ENCODE data around the gene CXCL14. TPM values are rescaled to one million over a fixed set of nuclear protein-coding genes. Genes with fewer than 3 reads are reported as not detected.

Gene CXCL14
- polyA plus RNA-seq, 3 donors, result 0.07 to 0.12 TPM; not detected in 1

DNA sequence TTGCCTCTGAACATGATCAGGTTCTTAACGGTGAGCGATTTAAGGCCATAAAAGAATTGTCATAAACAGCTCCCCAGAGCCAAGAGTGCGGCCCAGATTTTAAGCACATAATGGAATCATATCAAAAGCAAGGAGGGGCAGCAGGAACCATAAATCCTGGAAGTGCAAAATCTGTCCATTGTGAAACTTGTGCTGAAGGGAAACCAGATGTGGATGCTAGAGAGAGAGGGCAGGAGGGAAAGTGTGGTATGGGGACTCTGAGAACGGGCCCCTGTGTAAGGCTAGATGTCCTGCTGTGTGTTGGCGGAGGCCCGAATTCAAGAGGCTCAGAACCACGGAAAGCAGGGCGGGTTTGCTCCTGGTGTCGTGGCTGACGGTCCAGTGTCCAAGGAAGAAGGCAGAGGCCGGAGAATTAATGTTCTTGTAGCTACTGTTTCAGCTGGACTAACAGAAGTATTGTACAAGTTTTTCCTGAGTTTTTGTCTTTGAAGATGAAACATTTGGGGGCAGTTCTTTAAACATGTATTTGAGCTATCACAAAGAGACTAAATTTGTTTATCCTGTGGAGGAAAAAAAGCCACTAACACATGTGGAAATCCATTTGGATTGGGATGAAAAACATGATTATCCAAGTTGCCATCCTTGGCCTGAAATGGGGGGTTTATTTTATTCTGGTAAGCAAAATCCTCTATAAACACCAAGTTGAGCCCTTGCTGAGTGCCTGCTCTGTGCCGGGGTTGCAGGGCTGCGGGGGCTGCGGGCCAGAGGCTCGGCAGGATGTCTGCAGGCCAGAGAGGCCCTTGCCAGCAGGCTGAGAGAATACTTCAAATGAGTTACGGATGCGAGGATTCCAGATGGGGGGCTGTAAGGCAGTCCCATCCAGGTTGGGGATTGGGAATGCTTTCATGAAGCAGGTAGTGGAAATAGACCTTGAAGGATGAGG is 9.2 kb upstream of the CXCL14 start:
- no peaks in the 10 kb centered on the region for H3K9me3 Mint-ChIP-seq
- no peaks in the 10 kb centered on the region for H3K9me3 ChIP-seq (replicated peaks in 1 of 2; ENCODE audit: control insufficient read depth in 1 of 2, insufficient read depth in 1 of 2, low read length in 2 of 2)
- H3K27ac ChIP-seq (ENCODE audit: low read depth in 1 of 2, low read length in 2 of 2), result no peak overlapping the region
- H3K36me3 ChIP-seq (replicated peaks in 1 of 2; ENCODE audit: control insufficient read depth in 1 of 2, insufficient read depth in 2 of 2, low read length in 2 of 2), result no peaks in the 10 kb centered on the region
- 94% methylated on average over 17 of the region's 17 CpGs for WGBS (ENCODE audit: insufficient coverage)
- H3K4me1 Mint-ChIP-seq, result no peaks in the 10 kb centered on the region
- DNase-seq, result no peak
- H2AFZ ChIP-seq (ENCODE audit: insufficient read depth, low read depth, low read length, poor library complexity, severe bottlenecking), result no peak overlapping the region
- H3K27me3 Mint-ChIP-seq (ENCODE audit: low read depth in 3 of 3), result peaks cover 9 to 22% (median 10%) of the 10 kb centered on the region in 3 donors
- no peaks in the 10 kb centered on the region for H3K36me3 Mint-ChIP-seq
- H3K4me3 Mint-ChIP-seq, result no peak overlapping the region
- H3K79me2 ChIP-seq (ENCODE audit: insufficient read depth, low read length), result no peaks in the 10 kb centered on the region
- no peaks in the 10 kb centered on the region for H3K4me1 ChIP-seq (ENCODE audit: control insufficient read depth in 1 of 2, insufficient read depth in 2 of 2, low read length in 2 of 2)
- H3K27me3 ChIP-seq (ENCODE audit: control insufficient read depth in 2 of 2, insufficient read depth in 2 of 2, low read length in 2 of 2), result peaks cover 2 to 8% of the 10 kb centered on the region in 2 donors
- TF ChIP-seq CTCF (IDR thresholded peaks at IDR 0.05), result no peak
- no peak overlapping the region for H3K27ac Mint-ChIP-seq
- H4K20me1 ChIP-seq (ENCODE audit: insufficient read depth, low read length), result no peaks in the 10 kb centered on the region
- no peak overlapping the region for H3K9ac ChIP-seq (ENCODE audit: insufficient read depth, low read length, poor library complexity, severe bottlenecking)
- H3K4me3 ChIP-seq (replicated peaks in 1 of 3; ENCODE audit: low read depth in 2 of 3, low read length in 3 of 3), result no peak overlapping the region
- H3K4me2 ChIP-seq (replicated peaks; ENCODE audit: extremely low read depth, low read length, poor library complexity, severe bottlenecking), result no peak overlapping the region
- intact Hi-C loops (cut with micrococcal nuclease), result no loop called here

DNA sequence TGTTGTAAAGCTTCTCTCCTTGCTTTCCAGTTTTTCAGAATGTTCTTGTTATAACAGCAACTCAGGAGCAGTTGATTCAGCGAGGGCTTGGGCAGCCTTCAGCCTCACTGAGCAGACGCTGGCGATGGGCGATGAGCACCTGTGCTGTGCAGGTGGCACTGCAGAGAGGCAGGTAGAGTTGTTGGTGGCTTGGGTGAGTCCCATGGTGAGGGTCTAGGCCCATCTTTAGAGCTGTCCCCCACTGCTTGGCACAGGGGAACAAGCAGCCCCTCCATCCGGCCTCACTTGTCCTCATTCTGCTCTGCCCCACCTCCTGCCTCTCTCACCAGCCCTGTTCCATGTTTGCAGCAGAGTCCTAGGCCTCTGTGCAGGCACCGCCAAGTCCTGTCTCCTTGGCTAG is 6.1 kb upstream of the CXCL14 start:
- no peak for TF ChIP-seq CTCF (IDR thresholded peaks at IDR 0.05)
- no peaks in the 10 kb centered on the region for H3K9me3 Mint-ChIP-seq
- H3K36me3 ChIP-seq (replicated peaks in 1 of 2; ENCODE audit: control insufficient read depth in 1 of 2, insufficient read depth in 2 of 2, low read length in 2 of 2), result no peaks in the 10 kb centered on the region
- H3K79me2 ChIP-seq (ENCODE audit: insufficient read depth, low read length), result no peaks in the 10 kb centered on the region
- no peaks in the 10 kb centered on the region for H3K4me1 ChIP-seq (ENCODE audit: control insufficient read depth in 1 of 2, insufficient read depth in 2 of 2, low read length in 2 of 2)
- no peak overlapping the region for H3K9ac ChIP-seq (ENCODE audit: insufficient read depth, low read length, poor library complexity, severe bottlenecking)
- H3K36me3 Mint-ChIP-seq, result no peaks in the 10 kb centered on the region
- H3K4me2 ChIP-seq (replicated peaks; ENCODE audit: extremely low read depth, low read length, poor library complexity, severe bottlenecking), result no peak overlapping the region
- H3K4me3 ChIP-seq (replicated peaks in 1 of 3; ENCODE audit: low read depth in 2 of 3, low read length in 3 of 3), result no peak overlapping the region
- no peaks in the 10 kb centered on the region for H3K9me3 ChIP-seq (replicated peaks in 1 of 2; ENCODE audit: control insufficient read depth in 1 of 2, insufficient read depth in 1 of 2, low read length in 2 of 2)
- intact Hi-C loops (cut with micrococcal nuclease), result no loop called here
- peaks cover 7 to 35% of the 10 kb centered on the region in 2 donors for H3K27me3 ChIP-seq (ENCODE audit: control insufficient read depth in 2 of 2, insufficient read depth in 2 of 2, low read length in 2 of 2)
- 100% methylated on average over 4 of the region's 6 CpGs for WGBS (ENCODE audit: insufficient coverage)
- no peak for DNase-seq
- H3K27ac Mint-ChIP-seq, result no peak overlapping the region
- H3K27me3 Mint-ChIP-seq (ENCODE audit: low read depth in 3 of 3), result peaks cover 16 to 36% (median 24%) of the 10 kb centered on the region in 3 donors
- H4K20me1 ChIP-seq (ENCODE audit: insufficient read depth, low read length), result no peaks in the 10 kb centered on the region
- H3K4me3 Mint-ChIP-seq, result no peak overlapping the region
- no peak overlapping the region for H3K27ac ChIP-seq (ENCODE audit: low read depth in 1 of 2, low read length in 2 of 2)
- no peak overlapping the region for H2AFZ ChIP-seq (ENCODE audit: insufficient read depth, low read depth, low read length, poor library complexity, severe bottlenecking)
- H3K4me1 Mint-ChIP-seq, result no peaks in the 10 kb centered on the region

Data from CD14-positive monocyte (primary cell).